Measurements from ENCODE around the gene HOXB9.

The HOXB9 gene

GRCh38 chr17:48644910-48645557 lies 18.9 kb upstream of the HOXB9 start:
- Histone ChIP-seq H3K4me2 (ENCODE audit: low read length, poor library complexity, severe bottlenecking) (no peak overlapping the region), H3K9ac (ENCODE audit: low read length) (no peak overlapping the region), H4K91ac (ENCODE audit: low read length) (peak overlapping the region; percentile 25), H2AFZ (ENCODE audit: low read depth, low read length) (no peak overlapping the region), H3K36me3 (ENCODE audit: control insufficient read depth in 1 of 2, insufficient read depth in 2 of 2, low read depth in 1 of 2, low read length in 2 of 2) (no peaks in the 10 kb centered on the region), H3K4ac (ENCODE audit: low read depth in 1 of 2, low read length in 2 of 2) (peak overlapping the region; percentile 54 to 60), H3K4me1 (ENCODE audit: control insufficient read depth, insufficient read depth, low read depth, low read length) (peaks cover 18% of the 10 kb centered on the region), H3K27me3 (ENCODE audit: control insufficient read depth in 1 of 2, insufficient read depth in 1 of 2, low read length in 2 of 2) (peaks cover 88 to 100% of the 10 kb centered on the region in 2 experiments), H2BK15ac (ENCODE audit: low read depth, poor library complexity, severe bottlenecking) (no peak overlapping the region), H3K79me1 (replicated peaks; ENCODE audit: low read length, poor library complexity, severe bottlenecking) (no peaks in the 10 kb centered on the region), H3K9me3 (ENCODE audit: control insufficient read depth, low read length) (no peaks in the 10 kb centered on the region), H3K14ac (ENCODE audit: low read length in 2 of 2) (no peak overlapping the region), H2BK12ac (ENCODE audit: low read length in 2 of 2) (no peak overlapping the region), H3K23ac (ENCODE audit: low read length in 2 of 2) (no peak overlapping the region), H4K8ac (ENCODE audit: low read length) (peak overlapping the region; percentile 8), H2BK5ac (ENCODE audit: low read depth, low read length, poor library complexity, severe bottlenecking) (no peak overlapping the region), H3K27ac (ENCODE audit: low read length, poor library complexity, severe bottlenecking) (no peak overlapping the region), H3K18ac (ENCODE audit: low read depth in 1 of 2, low read length in 2 of 2) (peak overlapping the region in 1 of 2 experiments; percentile 45), H2BK120ac (ENCODE audit: low read depth, low read length) (peak overlapping the region; percentile 15), H2AK5ac (ENCODE audit: low read length, severe bottlenecking) (no peak overlapping the region), H3K4me3 (ENCODE audit: insufficient read depth in 1 of 2, low read depth in 1 of 2, low read length in 2 of 2) (no peak overlapping the region)
- WGBS: 22% methylated on average over 6 of the region's 6 CpGs
- DNase-seq: no peak

GRCh38 chr17:48644159-48644558 lies 18.0 kb upstream of the HOXB9 start:
- H3K4me1 ChIP-seq (ENCODE audit: control insufficient read depth, insufficient read depth, low read depth, low read length): peaks cover 18% of the 10 kb centered on the region
- no peaks in the 10 kb centered on the region for H3K36me3 ChIP-seq (ENCODE audit: control insufficient read depth in 1 of 2, insufficient read depth in 2 of 2, low read depth in 1 of 2, low read length in 2 of 2)
- no peak overlapping the region for H4K8ac ChIP-seq (ENCODE audit: low read length)
- H2BK12ac ChIP-seq (ENCODE audit: low read length in 2 of 2): peak overlapping the region in 1 of 2 experiments; percentile 75
- peaks cover 92 to 100% of the 10 kb centered on the region in 2 experiments for H3K27me3 ChIP-seq (ENCODE audit: control insufficient read depth in 1 of 2, insufficient read depth in 1 of 2, low read length in 2 of 2)
- H3K18ac ChIP-seq (ENCODE audit: low read depth in 1 of 2, low read length in 2 of 2): peak overlapping the region in 1 of 2 experiments; percentile 33
- H3K4me2 ChIP-seq (ENCODE audit: low read length, poor library complexity, severe bottlenecking): no peak overlapping the region
- no peak overlapping the region for H3K27ac ChIP-seq (ENCODE audit: low read length, poor library complexity, severe bottlenecking)
- H2BK120ac ChIP-seq (ENCODE audit: low read depth, low read length): no peak overlapping the region
- no peak overlapping the region for H3K4ac ChIP-seq (ENCODE audit: low read depth in 1 of 2, low read length in 2 of 2)
- DNase-seq: no peak
- WGBS: no CpG with 5 or more reads among the region's 1 CpG
- H3K4me3 ChIP-seq (ENCODE audit: insufficient read depth in 1 of 2, low read depth in 1 of 2, low read length in 2 of 2): no peak overlapping the region
- no peaks in the 10 kb centered on the region for H3K9me3 ChIP-seq (ENCODE audit: control insufficient read depth, low read length)
- H4K91ac ChIP-seq (ENCODE audit: low read length): no peak overlapping the region
- no peak overlapping the region for H2AFZ ChIP-seq (ENCODE audit: low read depth, low read length)
- H3K14ac ChIP-seq (ENCODE audit: low read length in 2 of 2): no peak overlapping the region
- H3K79me1 ChIP-seq (replicated peaks; ENCODE audit: low read length, poor library complexity, severe bottlenecking): no peaks in the 10 kb centered on the region
- H3K23ac ChIP-seq (ENCODE audit: low read length in 2 of 2): peak overlapping the region in 1 of 2 experiments; percentile 55
- no peak overlapping the region for H2BK5ac ChIP-seq (ENCODE audit: low read depth, low read length, poor library complexity, severe bottlenecking)
- peak overlapping the region; percentile 52 for H2BK15ac ChIP-seq (ENCODE audit: low read depth, poor library complexity, severe bottlenecking)
- H3K9ac ChIP-seq (ENCODE audit: low read length): no peak overlapping the region
- H2AK5ac ChIP-seq (ENCODE audit: low read length, severe bottlenecking): no peak overlapping the region

DNA sequence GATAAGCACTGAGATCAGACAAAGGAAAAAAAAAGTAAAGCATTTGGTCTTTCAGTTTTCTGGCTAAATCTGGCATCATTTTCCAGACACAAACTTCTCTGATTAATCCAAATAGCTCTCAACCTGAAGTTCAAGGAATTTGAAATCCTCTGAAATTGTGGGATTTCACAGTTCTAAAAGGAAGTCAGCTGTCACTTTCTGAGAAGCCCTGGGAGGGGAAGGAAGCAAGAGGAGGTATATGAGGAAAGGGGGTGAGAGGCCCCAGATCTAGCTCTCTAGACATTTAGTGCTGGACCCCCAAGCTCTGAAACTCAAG lies 17.5 kb upstream of the HOXB9 start:
- Histone ChIP-seq H4K8ac (ENCODE audit: low read length) (no peak overlapping the region), H2BK5ac (ENCODE audit: low read depth, low read length, poor library complexity, severe bottlenecking) (no peak overlapping the region), H3K4ac (ENCODE audit: low read depth in 1 of 2, low read length in 2 of 2) (no peak overlapping the region), H2BK120ac (ENCODE audit: low read depth, low read length) (no peak overlapping the region), H4K91ac (ENCODE audit: low read length) (no peak overlapping the region), H2BK12ac (ENCODE audit: low read length in 2 of 2) (no peak overlapping the region), H3K36me3 (ENCODE audit: control insufficient read depth in 1 of 2, insufficient read depth in 2 of 2, low read depth in 1 of 2, low read length in 2 of 2) (no peaks in the 10 kb centered on the region), H3K23ac (ENCODE audit: low read length in 2 of 2) (no peak overlapping the region), H3K4me3 (ENCODE audit: insufficient read depth in 1 of 2, low read depth in 1 of 2, low read length in 2 of 2) (no peak overlapping the region), H3K79me1 (replicated peaks; ENCODE audit: low read length, poor library complexity, severe bottlenecking) (no peaks in the 10 kb centered on the region), H3K27ac (ENCODE audit: low read length, poor library complexity, severe bottlenecking) (no peak overlapping the region), H2AFZ (ENCODE audit: low read depth, low read length) (no peak overlapping the region), H2BK15ac (ENCODE audit: low read depth, poor library complexity, severe bottlenecking) (no peak overlapping the region), H3K27me3 (ENCODE audit: control insufficient read depth in 1 of 2, insufficient read depth in 1 of 2, low read length in 2 of 2) (peaks cover 96 to 100% of the 10 kb centered on the region in 2 experiments), H2AK5ac (ENCODE audit: low read length, severe bottlenecking) (no peak overlapping the region), H3K4me2 (ENCODE audit: low read length, poor library complexity, severe bottlenecking) (no peak overlapping the region), H3K4me1 (ENCODE audit: control insufficient read depth, insufficient read depth, low read depth, low read length) (peaks cover 18% of the 10 kb centered on the region), H3K9ac (ENCODE audit: low read length) (no peak overlapping the region), H3K14ac (ENCODE audit: low read length in 2 of 2) (no peak overlapping the region), H3K18ac (ENCODE audit: low read depth in 1 of 2, low read length in 2 of 2) (peak overlapping the region in 1 of 2 experiments; percentile 66), H3K9me3 (ENCODE audit: control insufficient read depth, low read length) (no peaks in the 10 kb centered on the region)
- no peak for DNase-seq

DNA sequence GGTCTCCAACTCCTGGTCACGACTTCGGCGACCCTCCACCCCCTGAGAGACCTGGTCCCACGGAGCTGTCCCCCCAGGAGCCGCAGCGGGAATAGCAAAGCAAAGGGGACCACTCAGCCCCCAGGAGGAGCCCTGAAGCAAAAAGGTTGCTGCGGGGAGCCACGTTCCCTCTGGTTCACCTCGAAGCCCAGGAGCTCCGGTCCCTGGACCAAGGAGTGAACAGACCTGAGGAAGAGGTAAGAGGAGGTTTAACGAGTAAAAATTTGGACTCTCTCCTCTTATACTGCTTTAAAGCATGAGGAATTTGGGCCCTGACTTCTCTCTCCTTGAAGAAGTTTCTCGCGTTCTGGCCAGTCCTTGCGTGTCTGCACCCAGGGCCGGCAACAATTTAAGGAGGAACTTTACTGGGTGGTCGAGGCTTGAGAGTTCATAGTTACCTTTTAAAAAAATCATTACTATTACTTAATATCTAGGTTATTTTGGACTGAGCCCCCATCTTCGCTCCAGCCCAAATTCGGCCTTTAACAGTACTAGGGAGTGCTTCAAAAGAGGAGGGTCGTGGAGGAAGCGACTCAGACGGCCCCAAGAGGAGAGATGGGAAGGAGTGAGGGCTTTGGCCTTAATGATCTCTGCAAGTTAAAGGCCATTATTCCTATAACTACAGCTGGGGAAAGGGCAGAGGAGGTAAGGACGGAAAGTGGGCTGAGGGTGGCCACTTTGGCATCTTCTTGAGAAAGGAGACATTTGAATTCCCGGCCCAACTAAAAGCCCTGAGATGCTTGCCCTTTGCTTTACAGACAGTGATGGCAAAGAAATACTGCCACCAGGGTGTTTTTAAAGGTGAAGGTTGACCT lies 16.9 kb upstream of the HOXB9 start:
- Histone ChIP-seq H3K79me1 (replicated peaks; ENCODE audit: low read length, poor library complexity, severe bottlenecking) (no peaks in the 10 kb centered on the region), H3K4ac (ENCODE audit: low read depth in 1 of 2, low read length in 2 of 2) (peak overlapping the region; percentile 62 to 89), H3K27me3 (ENCODE audit: control insufficient read depth in 1 of 2, insufficient read depth in 1 of 2, low read length in 2 of 2) (peaks cover 98 to 100% of the 10 kb centered on the region in 2 experiments), H3K4me2 (ENCODE audit: low read length, poor library complexity, severe bottlenecking) (no peak overlapping the region), H3K14ac (ENCODE audit: low read length in 2 of 2) (peak overlapping the region in 1 of 2 experiments; percentile 85), H3K9me3 (ENCODE audit: control insufficient read depth, low read length) (no peaks in the 10 kb centered on the region), H2AK5ac (ENCODE audit: low read length, severe bottlenecking) (no peak overlapping the region), H4K8ac (ENCODE audit: low read length) (peak overlapping the region; percentile 59), H3K18ac (ENCODE audit: low read depth in 1 of 2, low read length in 2 of 2) (peak overlapping the region; percentile 60 to 89), H3K27ac (ENCODE audit: low read length, poor library complexity, severe bottlenecking) (no peak overlapping the region), H2AFZ (ENCODE audit: low read depth, low read length) (no peak overlapping the region), H3K4me1 (ENCODE audit: control insufficient read depth, insufficient read depth, low read depth, low read length) (peaks cover 18% of the 10 kb centered on the region), H2BK5ac (ENCODE audit: low read depth, low read length, poor library complexity, severe bottlenecking) (no peak overlapping the region), H4K91ac (ENCODE audit: low read length) (peak overlapping the region; percentile 96), H2BK12ac (ENCODE audit: low read length in 2 of 2) (peak overlapping the region; percentile 21 to 39), H3K9ac (ENCODE audit: low read length) (no peak overlapping the region), H3K4me3 (ENCODE audit: insufficient read depth in 1 of 2, low read depth in 1 of 2, low read length in 2 of 2) (no peak overlapping the region), H2BK120ac (ENCODE audit: low read depth, low read length) (peak overlapping the region; percentile 79), H2BK15ac (ENCODE audit: low read depth, poor library complexity, severe bottlenecking) (peak overlapping the region; percentile 80), H3K23ac (ENCODE audit: low read length in 2 of 2) (peak overlapping the region in 1 of 2 experiments; percentile 21), H3K36me3 (ENCODE audit: control insufficient read depth in 1 of 2, insufficient read depth in 2 of 2, low read depth in 1 of 2, low read length in 2 of 2) (no peaks in the 10 kb centered on the region)
- 33% methylated on average over 16 of the region's 23 CpGs for WGBS
- DNase-seq: no peak

Data from mesenchymal stem cell (in vitro differentiated cells and primary cell).